HepG2 (cell line): ENCODE results near the gene CACHD1. TPM values are rescaled to one million over a fixed set of nuclear protein-coding genes. Genes with fewer than 3 reads are reported as not detected.

ENCODE experiments used
- ATAC-seq: fragments of 200-7000 bp; cut with Tn5 transposase; 3 replicates; pipeline ENCODE4 v1.9.1; 2020; ENCODE audit warnings: mild to moderate bottlenecking, moderate library complexity
- BruUV-seq: library from RNA; stranded (reverse); fragments of 400-500 nt; replicated peaks from 2 replicates; lab custom pipeline; 2021; lab: Mats Ljungman, UMichigan
- CTCF ChIA-PET: fragments of 300-600 bp; formaldehyde crosslinking; extraction: SDS; loops from one replicate; lab custom pipeline; 2021; ENCODE audit warnings: low total read pairs, inconsistent platforms, low intra/inter-chr PET ratio; lab: Yijun Ruan, JAX
- POLR2A ChIA-PET: fragments of 350-600 bp; sonication (Branson Sonifier 250); formaldehyde crosslinking; loops from one replicate; lab custom pipeline; 2020; ENCODE audit warnings: antibody characterized with exemption, inconsistent platforms; lab: Yijun Ruan, JAX
- DNase-seq: peaks from one replicate; pipeline ENCODE4 v3.0.0-alpha.2; 2015; ENCODE audit warnings: low spot score
- FAIRE-seq: peaks from 3 replicates; lab custom pipeline; 2011; peaks lifted over from hg19 to GRCh38; lab: Jason Lieb, UNC
- H2AFZ ChIP-seq: one replicate; pipeline ENCODE4 v1.6.1; 2011; ENCODE audit warnings: low read length, inconsistent platforms
- H3K27ac ChIP-seq: fragments of 300-600 bp; 3 replicates; pipeline ENCODE4 v1.8.0; 2011; ENCODE audit warnings: mixed run types, mild to moderate bottlenecking, mixed read lengths, low read length, inconsistent platforms; ENCODE audit not compliant: insufficient read depth; ENCODE audit errors: extremely low read length
- H3K27me3 ChIP-seq, 2 experiments: fragments of 200-600 bp in 1 of 2; 2 replicates in 1 of 2; 3 replicates in 1 of 2; pipeline versions ENCODE4 v1.6.0 to v1.8.0; 2011; ENCODE audit warnings: low read length in 2 of 2, mild to moderate bottlenecking in 2 of 2, moderate library complexity in 2 of 2, inconsistent platforms in 1 of 2; ENCODE audit not compliant: insufficient read depth in 2 of 2, control insufficient read depth in 1 of 2
- H3K36me3 ChIP-seq, 2 experiments: fragments of 200-600 bp in 1 of 2; replicated peaks in 1 of 2; 2 replicates in 1 of 2; 3 replicates in 1 of 2; pipeline versions ENCODE4 v1.5.1 to v1.8.0; 2011; ENCODE audit warnings: low read length in 2 of 2, inconsistent platforms in 1 of 2; ENCODE audit not compliant: insufficient read depth in 2 of 2, control insufficient read depth in 1 of 2
- H3K4me1 ChIP-seq: 2 replicates; pipeline ENCODE4 v1.5.1; 2012; ENCODE audit warnings: low read length, inconsistent platforms; ENCODE audit not compliant: insufficient read depth
- H3K4me2 ChIP-seq: 2 replicates; pipeline ENCODE4 v1.6.0; 2011; ENCODE audit warnings: low read depth, low read length, inconsistent platforms
- H3K4me3 ChIP-seq, 3 experiments: fragments of 200-600 bp in 1 of 3; sonication (generic), shearing (Covaris generic) in 1 of 3; replicated peaks in 1 of 3; 2 replicates each; pipeline ENCODE4 v1.5.1; 2011 to 2016; ENCODE audit warnings: low read length in 3 of 3, inconsistent platforms in 2 of 3, low read depth in 2 of 3, mild to moderate bottlenecking in 2 of 3, control low read depth in 1 of 3, mixed read lengths in 1 of 3; ENCODE audit not compliant: insufficient read depth in 1 of 3
- H3K79me2 ChIP-seq: one replicate; pipeline ENCODE4 v1.6.1; 2011; ENCODE audit warnings: low read length, inconsistent platforms; ENCODE audit not compliant: insufficient read depth
- H3K9ac ChIP-seq: 2 replicates; pipeline ENCODE4 v1.6.0; 2011; ENCODE audit warnings: mild to moderate bottlenecking, low read depth, low read length, inconsistent platforms; ENCODE audit not compliant: insufficient read depth
- H3K9me3 ChIP-seq: 2 replicates; pipeline ENCODE4 v1.5.1; 2012; ENCODE audit warnings: mild to moderate bottlenecking, low read length
- H4K20me1 ChIP-seq: 2 replicates; pipeline ENCODE4 v1.6.0; 2011; ENCODE audit warnings: inconsistent platforms, mild to moderate bottlenecking, low read length, moderate library complexity; ENCODE audit not compliant: insufficient read depth
- ADNP ChIP-seq: sonication (generic); formaldehyde crosslinking; IDR thresholded peaks from 2 replicates; pipeline ENCODE4 v1.4.0; 2020; ENCODE audit warnings: missing genetic modification reagents
- BATF2 ChIP-seq: sonication (generic); formaldehyde crosslinking; IDR thresholded peaks from 2 replicates; pipeline ENCODE4 v1.8.0; 2022; ENCODE audit warnings: mild to moderate bottlenecking, missing genetic modification reagents, moderate library complexity
- CBX5 ChIP-seq: sonication (generic); formaldehyde crosslinking; IDR thresholded peaks from 2 replicates; pipeline ENCODE4 v1.4.0; 2020; ENCODE audit warnings: missing genetic modification reagents, borderline replicate concordance
- CHD4 ChIP-seq: fragments of 200-600 bp; sonication (generic); IDR thresholded peaks from 2 replicates; pipeline ENCODE4 v1.7.0; 2017; ENCODE audit warnings: mild to moderate bottlenecking, low read length, borderline replicate concordance
- LBX2 ChIP-seq: sonication (generic); formaldehyde crosslinking; IDR thresholded peaks from 2 replicates; pipeline ENCODE4 v1.5.0; 2020; ENCODE audit warnings: missing genetic modification reagents, mild to moderate bottlenecking, borderline replicate concordance
- MXD4 ChIP-seq: IDR thresholded peaks from 2 replicates; pipeline ENCODE4 v1.6.1; 2016; ENCODE audit warnings: mild to moderate bottlenecking, missing biosample characterization, missing genetic modification reagents
- NAIF1 ChIP-seq: sonication (generic); formaldehyde crosslinking; IDR thresholded peaks from 2 replicates; pipeline ENCODE4 v1.5.0; 2020; ENCODE audit warnings: mild to moderate bottlenecking, missing genetic modification reagents, borderline replicate concordance
- PCBP2 ChIP-seq: fragments of 200-400 bp; formaldehyde crosslinking; optimal IDR thresholded peaks from 2 replicates; pipeline ENCODE3; 2018; ENCODE audit warnings: low read length, low read depth; ENCODE audit not compliant: poor library complexity, severe bottlenecking
- RBAK ChIP-seq: sonication (generic); formaldehyde crosslinking; IDR thresholded peaks from 2 replicates; pipeline ENCODE4 v1.5.1; 2020; ENCODE audit warnings: mild to moderate bottlenecking, missing genetic modification reagents
- RBFOX2 ChIP-seq: fragments of 200-400 bp; formaldehyde crosslinking; IDR thresholded peaks from 2 replicates; pipeline ENCODE4 v1.6.1; 2017; ENCODE audit warnings: low read depth, mild to moderate bottlenecking, low read length
- SMC3 ChIP-seq: IDR thresholded peaks from 2 replicates; pipeline ENCODE4 v1.6.1; 2011; ENCODE audit warnings: low read length, improper control_type of control experiment
- SP140L ChIP-seq: sonication (generic); formaldehyde crosslinking; IDR thresholded peaks from 2 replicates; pipeline ENCODE4 v1.4.0; 2020; ENCODE audit warnings: missing genetic modification reagents, borderline replicate concordance
- SP2 ChIP-seq: sonication (generic); formaldehyde crosslinking; IDR thresholded peaks from 2 replicates; pipeline ENCODE4 v1.5.1; 2020; ENCODE audit warnings: mild to moderate bottlenecking, missing genetic modification reagents
- THAP8 ChIP-seq: sonication (generic); formaldehyde crosslinking; IDR thresholded peaks from 2 replicates; pipeline ENCODE4 v1.5.1; 2020; ENCODE audit warnings: missing genetic modification reagents, mild to moderate bottlenecking, borderline replicate concordance
- TP53 ChIP-seq: sonication (generic); formaldehyde crosslinking; conservative IDR thresholded peaks from 2 replicates; pipeline ENCODE4 v1.4.0; 2020; ENCODE audit warnings: missing genetic modification reagents
- ZNF44 ChIP-seq: sonication (generic); formaldehyde crosslinking; IDR thresholded peaks from 2 replicates; pipeline ENCODE4 v1.5.1; 2020; ENCODE audit warnings: mild to moderate bottlenecking, missing genetic modification reagents
- ZNF451 ChIP-seq: sonication (generic); formaldehyde crosslinking; IDR thresholded peaks from 2 replicates; pipeline ENCODE4 v1.5.0; 2020; ENCODE audit warnings: mild to moderate bottlenecking, missing genetic modification reagents
- ZNF607 ChIP-seq: sonication (generic); formaldehyde crosslinking; IDR thresholded peaks from 2 replicates; pipeline ENCODE4 v1.5.1; 2020; ENCODE audit warnings: missing genetic modification reagents, mild to moderate bottlenecking, borderline replicate concordance
- ZSCAN21 ChIP-seq: sonication (generic); formaldehyde crosslinking; IDR thresholded peaks from 2 replicates; pipeline ENCODE4 v1.8.0; 2022; ENCODE audit warnings: mild to moderate bottlenecking, missing genetic modification reagents, moderate library complexity, borderline replicate concordance
- WGBS: methylation state at CpG from one replicate; pipeline ENCODE4 v1.1.6; 2017; ENCODE audit warnings: low lambda C conversion rate; 5-methylcytosine and 5-hydroxymethylcytosine counted together
- in situ Hi-C: cut with HindIII; loops from 2 replicates; pipeline ENCODE4 v1.10.0; 2017; ENCODE audit warnings: low pct_unique_long_range_greater_than_20kb; ENCODE audit not compliant: extremely low pct_ligation_motif_present
- intact Hi-C: fragments of 100-400 bp; cut with micrococcal nuclease; formaldehyde crosslinking; loops from one replicate; pipeline ENCODE4 v1.10.0; 2022; ENCODE audit not compliant: unreplicated experiment
- polyA plus RNA-seq, 8 experiments: library from polyadenylated mRNA; depleted of rRNA in 3 of 8; stranded (reverse) in 7 of 8; unstranded in 1 of 8; fragments of >200 nt; fragmentation: Illumina TruSeq in 4 of 8; extraction: Trizol in 4 of 8; gene quantifications; 2 replicates each; pipeline versions ENCODE4 v1.2.1 to v1.2.3, GENCODE V29; 2011 to 2016; ENCODE audit warnings: low read depth in 4 of 8, missing spikeins in 1 of 8, mixed read lengths in 1 of 8; ENCODE audit not compliant: insufficient read depth in 1 of 8
- total RNA-seq, 5 experiments: library from RNA; depleted of rRNA; stranded (reverse); fragments of >200 nt; fragmentation: Illumina TruSeq; extraction: Trizol; gene quantifications; 2 replicates each; pipeline ENCODE4 v1.2.3, GENCODE V29; 2016; ENCODE audit warnings: low read depth in 1 of 5

CACHD1 gene
- total and polyA plus RNA-seq, 2 of the 13 experiments (the other 11 are each of a cell fraction or from before 2014, with no cell fraction given), result 0.11 TPM; not detected in 1

GRCh38 chr1:64581843-64582185 is 111.9 kb downstream of the CACHD1 start:
- H3K79me2 ChIP-seq, result no peaks in the 10 kb centered on the region
- no peaks in the 10 kb centered on the region for H4K20me1 ChIP-seq
- H3K27me3 ChIP-seq, result no peaks in the 10 kb centered on the region
- 39% methylated on average over 4 of the region's 4 CpGs for whole genome bisulfite sequencing
- H3K36me3 ChIP-seq, result no peaks in the 10 kb centered on the region
- intact Hi-C loops (no loop called here), in situ Hi-C loops (no loop called here)
- ChIA-PET CTCF (no interaction called here), POLR2A (no interaction called here)
- H3K9me3 ChIP-seq, result no peaks in the 10 kb centered on the region
- ATAC-seq (no peak), DNase-seq (no peak), FAIRE-seq (no peak)
- no peak overlapping the region for H3K27ac ChIP-seq
- H3K4me3 ChIP-seq, result no peak overlapping the region
- BruUV-seq, result no TSS peak
- H3K4me1 ChIP-seq, result no peaks in the 10 kb centered on the region
- no peak overlapping the region for H3K9ac ChIP-seq
- TF ChIP-seq SP2, result no peak
- no peak for TF ChIP-seq SMC3
- TF ChIP-seq ZNF607 (CRISPR knock-in tag), result no peak
- TF ChIP-seq THAP8 (CRISPR knock-in tag), result no peak
- no peak for TF ChIP-seq CBX5 (CRISPR knock-in tag)
- no peak for TF ChIP-seq ADNP (CRISPR knock-in tag)
- TF ChIP-seq MXD4 (CRISPR knock-in tag), result no peak
- TF ChIP-seq ZNF44 (CRISPR knock-in tag), result no peak
- no peak for TF ChIP-seq LBX2 (CRISPR knock-in tag)
- no peak for TF ChIP-seq NAIF1
- no peak for TF ChIP-seq CHD4
- no peak for TF ChIP-seq ZSCAN21
- TF ChIP-seq PCBP2, result no peak
- TF ChIP-seq SP140L (CRISPR knock-in tag), result no peak
- no peak for TF ChIP-seq TP53
- no peak for TF ChIP-seq RBFOX2
- no peak for TF ChIP-seq ZNF451 (CRISPR knock-in tag)
- no peak for TF ChIP-seq BATF2 (CRISPR knock-in tag)
- no peak for TF ChIP-seq RBAK
- H3K4me2 ChIP-seq, result no peak overlapping the region
- H2AFZ ChIP-seq, result no peak overlapping the region
